Measurements from ENCODE around the gene ZMIZ1. TPM values are rescaled to one million over a fixed set of nuclear protein-coding genes. Genes with fewer than 3 reads are reported as not detected.

ZMIZ1 gene
- polyA plus RNA-seq, 3 donors: 3.3 to 64.6 (median 8.9) TPM

- no peaks in the 10 kb centered on the region for H3K36me3 ChIP-seq (replicated peaks in 1 of 2; ENCODE audit: control insufficient read depth in 1 of 2, insufficient read depth in 2 of 2, low read length in 2 of 2)
- no peaks in the 10 kb centered on the region for H3K4me1 ChIP-seq (ENCODE audit: control insufficient read depth in 1 of 2, insufficient read depth in 2 of 2, low read length in 2 of 2)
- H3K27me3 ChIP-seq (ENCODE audit: control insufficient read depth in 2 of 2, insufficient read depth in 2 of 2, low read length in 2 of 2): no peaks in the 10 kb centered on the region
- Mint-ChIP-seq H3K4me1 (peaks cover 3% of the 10 kb centered on the region), H3K27me3 (ENCODE audit: low read depth in 3 of 3) (peaks cover 0 to 2% (median 0%) of the 10 kb centered on the region in 3 donors), H3K36me3 (no peaks in the 10 kb centered on the region), H3K4me3 (no peak overlapping the region), H3K27ac (peak overlapping the region in 1 of 7 donors; percentile 11), H3K9me3 (peaks cover 6 to 10% (median 8%) of the 10 kb centered on the region in 7 donors)
- no peak overlapping the region for H3K27ac ChIP-seq (ENCODE audit: low read depth in 1 of 2, low read length in 2 of 2)
- TF ChIP-seq, protein P1, sequence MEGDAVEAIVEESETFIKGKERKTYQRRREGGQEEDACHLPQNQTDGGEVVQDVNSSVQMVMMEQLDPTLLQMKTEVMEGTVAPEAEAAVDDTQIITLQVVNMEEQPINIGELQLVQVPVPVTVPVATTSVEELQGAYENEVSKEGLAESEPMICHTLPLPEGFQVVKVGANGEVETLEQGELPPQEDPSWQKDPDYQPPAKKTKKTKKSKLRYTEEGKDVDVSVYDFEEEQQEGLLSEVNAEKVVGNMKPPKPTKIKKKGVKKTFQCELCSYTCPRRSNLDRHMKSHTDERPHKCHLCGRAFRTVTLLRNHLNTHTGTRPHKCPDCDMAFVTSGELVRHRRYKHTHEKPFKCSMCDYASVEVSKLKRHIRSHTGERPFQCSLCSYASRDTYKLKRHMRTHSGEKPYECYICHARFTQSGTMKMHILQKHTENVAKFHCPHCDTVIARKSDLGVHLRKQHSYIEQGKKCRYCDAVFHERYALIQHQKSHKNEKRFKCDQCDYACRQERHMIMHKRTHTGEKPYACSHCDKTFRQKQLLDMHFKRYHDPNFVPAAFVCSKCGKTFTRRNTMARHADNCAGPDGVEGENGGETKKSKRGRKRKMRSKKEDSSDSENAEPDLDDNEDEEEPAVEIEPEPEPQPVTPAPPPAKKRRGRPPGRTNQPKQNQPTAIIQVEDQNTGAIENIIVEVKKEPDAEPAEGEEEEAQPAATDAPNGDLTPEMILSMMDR (IDR thresholded peaks at IDR 0.05): no peak
- no peaks in the 10 kb centered on the region for H3K79me2 ChIP-seq (ENCODE audit: insufficient read depth, low read length)
- H3K4me2 ChIP-seq (replicated peaks; ENCODE audit: extremely low read depth, low read length, poor library complexity, severe bottlenecking): no peak overlapping the region
- H3K4me3 ChIP-seq (replicated peaks in 1 of 3; ENCODE audit: low read depth in 2 of 3, low read length in 3 of 3): no peak overlapping the region
- no peak overlapping the region for H2AFZ ChIP-seq (ENCODE audit: insufficient read depth, low read depth, low read length, poor library complexity, severe bottlenecking)
- H3K9ac ChIP-seq (ENCODE audit: insufficient read depth, low read length, poor library complexity, severe bottlenecking): no peak overlapping the region
- 100% methylated on average over 2 of the region's 5 CpGs for WGBS (ENCODE audit: insufficient coverage)
- H3K9me3 ChIP-seq (replicated peaks in 1 of 2; ENCODE audit: control insufficient read depth in 1 of 2, insufficient read depth in 1 of 2, low read length in 2 of 2): peaks cover 8 to 12% of the 10 kb centered on the region in 2 donors
- H4K20me1 ChIP-seq (ENCODE audit: insufficient read depth, low read length): no peaks in the 10 kb centered on the region
- DNase-seq: no peak
- intact Hi-C loops (cut with micrococcal nuclease): no loop called here
Measured at GRCh38 chr10:79019441-79020014, 49.2 kb upstream of the ZMIZ1 start.

GRCh38 chr10:79020015-79020491, 48.7 kb upstream of the ZMIZ1 start:
- no peak overlapping the region for H3K27ac Mint-ChIP-seq
- peaks cover 8 to 12% of the 10 kb centered on the region in 2 donors for H3K9me3 ChIP-seq (replicated peaks in 1 of 2; ENCODE audit: control insufficient read depth in 1 of 2, insufficient read depth in 1 of 2, low read length in 2 of 2)

More at GRCh38 chr10:79020015-79020491, 48.7 kb upstream of the ZMIZ1 start:
- TF ChIP-seq, protein P1 (IDR thresholded peaks at IDR 0.05): no peak
- H3K4me2 ChIP-seq (replicated peaks; ENCODE audit: extremely low read depth, low read length, poor library complexity, severe bottlenecking): no peak overlapping the region
- no peaks in the 10 kb centered on the region for H3K4me1 ChIP-seq (ENCODE audit: control insufficient read depth in 1 of 2, insufficient read depth in 2 of 2, low read length in 2 of 2)
- Mint-ChIP-seq H3K36me3 (no peaks in the 10 kb centered on the region), H3K4me3 (no peak overlapping the region), H3K27me3 (ENCODE audit: low read depth in 3 of 3) (peaks cover 0 to 2% (median 0%) of the 10 kb centered on the region in 3 donors), H3K4me1 (peaks cover 3% of the 10 kb centered on the region), H3K9me3 (peaks cover 6 to 10% (median 8%) of the 10 kb centered on the region in 7 donors)
- intact Hi-C loops (cut with micrococcal nuclease): no loop called here
- H4K20me1 ChIP-seq (ENCODE audit: insufficient read depth, low read length): no peaks in the 10 kb centered on the region
- H3K4me3 ChIP-seq (replicated peaks in 1 of 3; ENCODE audit: low read depth in 2 of 3, low read length in 3 of 3): no peak overlapping the region
- no peaks in the 10 kb centered on the region for H3K79me2 ChIP-seq (ENCODE audit: insufficient read depth, low read length)
- no peak overlapping the region for H3K9ac ChIP-seq (ENCODE audit: insufficient read depth, low read length, poor library complexity, severe bottlenecking)
- no peaks in the 10 kb centered on the region for H3K27me3 ChIP-seq (ENCODE audit: control insufficient read depth in 2 of 2, insufficient read depth in 2 of 2, low read length in 2 of 2)
- no peak for DNase-seq
- WGBS (ENCODE audit: insufficient coverage): no CpG with 5 or more reads among the region's 5 CpGs
- H3K36me3 ChIP-seq (replicated peaks in 1 of 2; ENCODE audit: control insufficient read depth in 1 of 2, insufficient read depth in 2 of 2, low read length in 2 of 2): no peaks in the 10 kb centered on the region
- no peak overlapping the region for H2AFZ ChIP-seq (ENCODE audit: insufficient read depth, low read depth, low read length, poor library complexity, severe bottlenecking)
- H3K27ac ChIP-seq (ENCODE audit: low read depth in 1 of 2, low read length in 2 of 2): no peak overlapping the region
